ENCODE measurements around the gene IQCE.

IQCE gene

GRCh38 chr7:2517678-2518507, 40.9 kb upstream of the IQCE start:
- Histone ChIP-seq H4K20me1 (ENCODE audit: insufficient read depth, low read length) (no peaks in the 10 kb centered on the region), H3K4me1 (ENCODE audit: insufficient read depth, low read length, severe bottlenecking) (peaks cover 11% of the 10 kb centered on the region), H3F3A (ENCODE audit: insufficient read depth, low read length) (no peaks in the 10 kb centered on the region), H3K36me3 (ENCODE audit: insufficient read depth, low read length) (no peaks in the 10 kb centered on the region), H3K9ac (ENCODE audit: low read length) (no peak overlapping the region), H3K4me2 (ENCODE audit: low read length) (no peak overlapping the region), H3K9me2 (ENCODE audit: low read depth, low read length) (no peaks in the 10 kb centered on the region), H3K9me3 (ENCODE audit: low read length) (no peaks in the 10 kb centered on the region), H2AFZ (ENCODE audit: low read length) (no peak overlapping the region), H3K4me3 (ENCODE audit: low read depth, low read length, poor library complexity, severe bottlenecking) (no peak overlapping the region), H3K27ac (ENCODE audit: low read depth, low read length, poor library complexity, severe bottlenecking) (no peak overlapping the region), H3K27me3 (ENCODE audit: insufficient read depth, low read length) (peaks cover 16% of the 10 kb centered on the region), H3K79me2 (ENCODE audit: insufficient read depth, low read length) (no peaks in the 10 kb centered on the region)
- no peak for TF ChIP-seq CTCF (IDR thresholded peaks at IDR 0.05; ENCODE audit: low read length)
- no peak for TF ChIP-seq EZH2 (IDR thresholded peaks at IDR 0.05; ENCODE audit: borderline replicate concordance, low read length)

GRCh38 chr7:2518737-2519118, 40.1 kb upstream of the IQCE start:
- Histone ChIP-seq H4K20me1 (ENCODE audit: insufficient read depth, low read length) (no peaks in the 10 kb centered on the region), H3K27ac (ENCODE audit: low read depth, low read length, poor library complexity, severe bottlenecking) (no peak overlapping the region), H3K9me3 (ENCODE audit: low read length) (no peaks in the 10 kb centered on the region), H3K79me2 (ENCODE audit: insufficient read depth, low read length) (no peaks in the 10 kb centered on the region), H2AFZ (ENCODE audit: low read length) (no peak overlapping the region), H3K36me3 (ENCODE audit: insufficient read depth, low read length) (no peaks in the 10 kb centered on the region), H3F3A (ENCODE audit: insufficient read depth, low read length) (no peaks in the 10 kb centered on the region), H3K4me3 (ENCODE audit: low read depth, low read length, poor library complexity, severe bottlenecking) (peak overlapping the region; percentile 61), H3K9ac (ENCODE audit: low read length) (no peak overlapping the region; the same call in 1 of the 2 replicates), H3K4me2 (ENCODE audit: low read length) (peak overlapping the region; percentile 94), H3K9me2 (ENCODE audit: low read depth, low read length) (no peaks in the 10 kb centered on the region), H3K27me3 (ENCODE audit: insufficient read depth, low read length) (peaks cover 16% of the 10 kb centered on the region), H3K4me1 (ENCODE audit: insufficient read depth, low read length, severe bottlenecking) (peaks cover 11% of the 10 kb centered on the region)
- TF ChIP-seq EZH2 (IDR thresholded peaks at IDR 0.05; ENCODE audit: borderline replicate concordance, low read length), result no peak

- Histone ChIP-seq H3K4me2 (ENCODE audit: low read length) (peak within 1 kb of the TSS; percentile 94), H3K27me3 (ENCODE audit: insufficient read depth, low read length) (peaks cover 16% of the 10 kb centered on the region), H3K9me2 (ENCODE audit: low read depth, low read length) (no peaks in the 10 kb centered on the region)
Observed at GRCh38 chr7:2519119-2519930, 39.5 kb upstream of the IQCE start, which contains the start of gene LFNG. Gene LFNG (plus strand): TSS chr7:2519774. CDS start chr7:2519862, 88 bp downstream.

More at GRCh38 chr7:2519119-2519930, 39.5 kb upstream of the IQCE start, which contains the start of gene LFNG:
- Histone ChIP-seq H3K4me1 (ENCODE audit: insufficient read depth, low read length, severe bottlenecking) (peaks cover 11% of the 10 kb centered on the region), H3K9ac (ENCODE audit: low read length) (peak within 1 kb of the TSS; percentile 38; the same call in 1 of the 2 replicates), H3K4me3 (ENCODE audit: low read depth, low read length, poor library complexity, severe bottlenecking) (peak within 1 kb of the TSS; percentile 61), H3K27ac (ENCODE audit: low read depth, low read length, poor library complexity, severe bottlenecking) (no peak within 1 kb of the TSS), H3K36me3 (ENCODE audit: insufficient read depth, low read length) (no peaks in the 10 kb centered on the region), H3F3A (ENCODE audit: insufficient read depth, low read length) (no peaks in the 10 kb centered on the region), H2AFZ (ENCODE audit: low read length) (no peak within 1 kb of the TSS), H3K79me2 (ENCODE audit: insufficient read depth, low read length) (no peaks in the 10 kb centered on the region), H4K20me1 (ENCODE audit: insufficient read depth, low read length) (no peaks in the 10 kb centered on the region), H3K9me3 (ENCODE audit: low read length) (no peaks in the 10 kb centered on the region)
- TF ChIP-seq EZH2 (IDR thresholded peaks at IDR 0.05; ENCODE audit: borderline replicate concordance, low read length), result no peak
- no peak for TF ChIP-seq CTCF (IDR thresholded peaks at IDR 0.05; ENCODE audit: low read length)
